Measurements from ENCODE around the gene DENND1B. TPM values are rescaled to one million over a fixed set of nuclear protein-coding genes. Genes with fewer than 3 reads are reported as not detected.
"Not testable (repeated sequence)": the region's sequence is repeated elsewhere in the genome, so short reads cannot be mapped to it uniquely, and the experiment has no call there.

DENND1B gene
- total and polyA plus RNA-seq, 2 donors = 2.6 to 50.8 TPM

DNA sequence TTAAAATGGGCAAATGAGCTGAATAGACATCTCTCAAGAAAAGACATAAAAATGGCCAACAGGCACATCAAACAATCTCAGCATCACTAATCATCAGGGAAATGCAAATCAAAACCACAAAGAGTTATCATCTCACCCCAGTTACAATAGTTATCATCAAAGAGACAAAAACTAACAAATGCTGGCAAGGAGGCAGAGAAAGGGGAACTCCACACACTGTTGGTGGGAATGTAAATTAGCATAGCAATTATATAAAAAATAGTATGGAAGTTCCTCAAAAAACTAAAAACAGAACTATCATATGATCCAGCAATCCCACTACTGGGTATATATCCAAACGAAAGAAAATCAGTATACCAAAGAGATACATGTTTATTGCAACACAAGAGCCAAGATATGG, 68.7 kb downstream of the DENND1B start:
- Histone ChIP-seq H3K36me3 (ENCODE audit: insufficient read depth) (no peaks in the 10 kb centered on the region), H3K4me1 (ENCODE audit: insufficient read depth) (no peaks in the 10 kb centered on the region), H3K4me3 (ENCODE audit: low read depth, low read length) (no peak overlapping the region), H3K27ac (ENCODE audit: low read depth) (no peak overlapping the region)
- WGBS = 94% methylated on average over 1 of the region's 1 CpG
- DNase-seq (ENCODE audit: extremely low spot score) = no peak

DNA sequence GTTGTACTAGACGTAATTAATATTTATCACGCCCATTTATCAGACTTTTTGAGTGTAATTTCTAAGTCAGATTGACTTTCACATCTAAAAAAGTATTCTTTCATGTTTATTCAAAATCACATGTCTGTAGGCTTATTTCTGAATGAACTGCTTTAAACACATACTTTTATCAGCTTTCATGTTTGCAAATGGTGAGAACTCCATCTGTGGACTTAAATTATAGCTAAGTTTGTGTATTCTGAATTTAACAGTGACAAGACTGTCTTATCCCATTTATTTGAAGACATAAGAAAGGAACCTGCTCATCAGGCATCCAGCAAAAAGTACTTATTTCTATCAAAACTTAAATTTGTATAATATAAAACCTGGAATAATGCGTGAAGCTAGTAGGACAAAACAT, 69.3 kb downstream of the DENND1B start:
- H3K4me1 ChIP-seq (ENCODE audit: insufficient read depth) = no peaks in the 10 kb centered on the region
- H3K36me3 ChIP-seq (ENCODE audit: insufficient read depth) = peaks cover 2% of the 10 kb centered on the region
- DNase-seq (ENCODE audit: extremely low spot score) = no peak

DNA sequence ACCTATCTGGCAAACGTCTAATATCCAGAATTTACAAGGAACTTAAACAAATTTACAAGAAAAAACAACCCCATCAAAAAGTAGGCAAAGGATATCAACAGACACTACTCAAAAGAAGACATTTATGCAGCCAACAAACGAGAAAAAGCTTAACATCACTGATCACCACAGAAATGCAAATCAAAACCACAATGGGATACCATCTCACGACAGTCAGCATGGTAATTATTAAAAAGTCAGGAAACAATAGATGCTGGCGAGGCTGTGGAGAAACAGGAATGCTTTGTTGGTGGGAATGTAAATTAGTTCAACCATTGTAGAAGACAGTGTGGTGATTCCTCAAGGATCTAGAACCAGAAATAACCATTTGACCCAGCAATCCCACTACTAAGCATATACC, 74.6 kb downstream of the DENND1B start:
- not testable (repeated sequence) for H3K36me3 ChIP-seq (ENCODE audit: insufficient read depth); H3K4me3 ChIP-seq (ENCODE audit: low read depth, low read length); DNase-seq (ENCODE audit: extremely low spot score); H3K27ac ChIP-seq (ENCODE audit: low read depth); H3K4me1 ChIP-seq (ENCODE audit: insufficient read depth)
- WGBS = 91% methylated on average over 4 of the region's 4 CpGs

More for the DNA sequence above, 69.3 kb downstream of the DENND1B start:
- WGBS = 96% methylated on average over 3 of the region's 3 CpGs
- Histone ChIP-seq H3K27ac (ENCODE audit: low read depth) (no peak overlapping the region), H3K4me3 (ENCODE audit: low read depth, low read length) (no peak overlapping the region)

DNA sequence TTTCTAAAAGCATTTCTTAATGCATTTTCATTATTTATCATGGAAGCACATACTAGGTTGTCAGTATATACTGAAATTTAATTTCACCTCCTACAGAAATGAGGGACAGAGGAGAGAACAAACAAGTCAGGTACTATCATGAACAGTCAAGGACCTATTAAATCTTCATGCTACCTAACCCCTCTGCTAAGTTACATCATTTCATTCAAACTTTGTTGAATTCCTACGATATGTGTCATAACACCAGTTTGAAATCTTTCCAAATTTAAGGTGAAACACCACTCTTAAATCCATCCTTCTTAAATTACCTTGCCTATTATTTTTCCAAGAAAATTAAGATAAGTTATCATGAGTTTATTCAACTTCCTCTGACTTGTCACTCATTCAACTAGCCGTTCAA, 78.9 kb downstream of the DENND1B start:
- DNase-seq (ENCODE audit: extremely low spot score) = no peak
- no peaks in the 10 kb centered on the region for H3K4me1 ChIP-seq (ENCODE audit: insufficient read depth)

DNA sequence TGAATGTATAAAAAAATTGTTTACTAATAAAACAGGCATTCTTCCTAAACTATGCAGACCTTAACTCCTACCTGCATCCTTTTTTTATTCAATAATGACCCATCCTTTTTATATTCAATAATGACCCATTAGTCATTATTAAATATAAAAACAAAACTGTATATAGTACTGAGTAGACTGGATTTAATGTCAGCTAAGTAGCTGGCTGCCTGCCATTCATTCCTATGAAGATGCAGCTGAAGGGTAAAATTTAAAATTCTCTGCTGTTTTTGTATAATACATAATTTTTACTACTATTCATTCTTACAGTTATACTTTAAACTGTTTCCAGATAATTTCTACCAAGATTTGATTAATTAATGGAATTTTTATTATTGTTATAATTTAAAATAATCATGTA, 79.3 kb downstream of the DENND1B start:
- no peak overlapping the region for H3K27ac ChIP-seq (ENCODE audit: low read depth)
- no peak for DNase-seq (ENCODE audit: extremely low spot score)

More for the DNA sequence above, 78.9 kb downstream of the DENND1B start:
- H3K36me3 ChIP-seq (ENCODE audit: insufficient read depth) = peaks cover 2% of the 10 kb centered on the region
- 87% methylated on average over 2 of the region's 2 CpGs for WGBS
- no peak overlapping the region for H3K4me3 ChIP-seq (ENCODE audit: low read depth, low read length)
- no peak overlapping the region for H3K27ac ChIP-seq (ENCODE audit: low read depth)

DNA sequence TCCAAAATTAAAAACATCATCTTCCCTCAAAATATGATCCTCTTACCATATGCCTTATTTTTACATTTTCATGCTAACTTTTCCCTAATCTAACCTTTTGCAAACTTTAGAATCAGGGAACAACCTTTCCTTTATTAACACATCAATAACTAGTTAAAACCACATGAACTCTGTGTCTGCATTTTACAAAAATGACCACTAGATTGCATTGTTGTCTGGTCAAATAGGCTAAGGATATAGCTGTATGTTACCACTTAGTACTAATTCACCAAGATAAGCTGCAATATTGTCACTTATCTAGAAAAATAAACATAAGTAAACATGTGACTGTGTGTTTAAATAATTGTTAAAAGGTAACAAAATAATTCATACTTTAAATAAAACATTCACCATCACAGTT, 82.3 kb downstream of the DENND1B start:
- Histone ChIP-seq H3K4me3 (ENCODE audit: low read depth, low read length) (no peak overlapping the region), H3K36me3 (ENCODE audit: insufficient read depth) (no peaks in the 10 kb centered on the region), H3K27ac (ENCODE audit: low read depth) (no peak overlapping the region), H3K4me1 (ENCODE audit: insufficient read depth) (no peaks in the 10 kb centered on the region)
- DNase-seq (ENCODE audit: extremely low spot score) = no peak

More for the DNA sequence above, 79.3 kb downstream of the DENND1B start:
- Histone ChIP-seq H3K36me3 (ENCODE audit: insufficient read depth) (no peaks in the 10 kb centered on the region), H3K4me3 (ENCODE audit: low read depth, low read length) (no peak overlapping the region), H3K4me1 (ENCODE audit: insufficient read depth) (no peaks in the 10 kb centered on the region)

DNA sequence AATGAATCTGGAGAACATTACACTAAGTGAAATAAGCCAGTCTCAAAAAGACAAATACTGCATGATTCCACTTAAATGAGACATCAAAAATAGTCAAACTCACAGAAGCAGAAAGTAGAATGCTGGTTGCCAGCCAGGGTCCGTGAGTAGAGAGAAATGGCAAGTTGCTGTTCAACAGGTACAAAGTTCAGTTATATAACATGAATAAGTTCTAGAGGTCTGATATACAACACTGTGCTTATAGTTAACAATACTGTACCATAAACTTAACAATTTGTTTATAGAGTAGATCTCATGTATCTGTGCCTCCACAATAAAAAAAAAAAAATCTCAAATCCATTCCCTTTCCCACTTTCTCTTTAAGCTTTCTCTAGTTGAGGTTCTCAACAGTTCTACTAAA, 83.5 kb downstream of the DENND1B start:
- WGBS = 94% methylated on average over 1 of the region's 1 CpG

DNA sequence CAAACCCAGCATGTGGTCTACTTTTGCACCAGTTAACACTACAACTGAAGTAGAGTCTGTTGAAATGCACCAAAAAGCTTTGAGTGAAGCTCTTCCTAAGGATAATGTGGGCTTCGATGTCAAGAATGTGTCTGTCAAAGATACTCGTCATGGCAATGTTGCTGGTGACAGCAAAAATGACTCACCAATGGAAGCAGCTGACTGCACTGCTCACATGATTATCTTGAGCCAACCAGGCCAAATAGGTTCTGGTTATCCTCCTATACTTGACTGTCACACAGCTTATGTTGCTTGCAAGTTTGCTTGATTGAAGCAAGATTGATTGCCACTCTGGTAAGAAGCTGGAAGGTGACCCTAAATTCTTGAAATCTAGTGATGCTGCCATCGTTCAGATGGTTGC, 85.2 kb downstream of the DENND1B start:
- WGBS = 94% methylated on average over 3 of the region's 3 CpGs
- no peak for DNase-seq (ENCODE audit: extremely low spot score)
- H3K4me1 ChIP-seq (ENCODE audit: insufficient read depth) = no peaks in the 10 kb centered on the region
- H3K27ac ChIP-seq (ENCODE audit: low read depth) = no peak overlapping the region
- no peaks in the 10 kb centered on the region for H3K36me3 ChIP-seq (ENCODE audit: insufficient read depth)
- no peak overlapping the region for H3K4me3 ChIP-seq (ENCODE audit: low read depth, low read length)

More for the DNA sequence above, 83.5 kb downstream of the DENND1B start:
- Histone ChIP-seq H3K4me3 (ENCODE audit: low read depth, low read length) (no peak overlapping the region), H3K36me3 (ENCODE audit: insufficient read depth) (no peaks in the 10 kb centered on the region), H3K4me1 (ENCODE audit: insufficient read depth) (no peaks in the 10 kb centered on the region), H3K27ac (ENCODE audit: low read depth) (no peak overlapping the region)
- no peak for DNase-seq (ENCODE audit: extremely low spot score)

DNA sequence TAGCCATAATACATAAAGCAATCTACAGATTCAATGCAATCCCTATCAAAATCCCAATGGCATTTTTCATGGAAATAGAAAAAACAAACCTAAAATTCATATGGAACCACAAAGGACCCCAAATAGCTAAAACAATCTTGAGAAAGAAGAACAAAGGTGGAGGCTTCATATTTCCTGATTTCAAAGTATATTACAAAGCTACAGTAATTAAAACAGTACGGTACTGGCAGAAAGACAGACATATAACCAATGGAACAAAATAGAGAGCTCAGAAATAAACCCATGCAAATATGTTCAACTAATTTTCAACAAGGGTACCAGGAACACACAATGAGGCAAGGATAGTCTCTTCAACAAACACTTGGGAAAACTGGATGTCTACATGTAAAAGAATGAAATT, 87.0 kb downstream of the DENND1B start:
- 100% methylated on average over 1 of the region's 1 CpG for WGBS
- no peak overlapping the region for H3K27ac ChIP-seq (ENCODE audit: low read depth)
- no peak overlapping the region for H3K4me3 ChIP-seq (ENCODE audit: low read depth, low read length)
- no peaks in the 10 kb centered on the region for H3K36me3 ChIP-seq (ENCODE audit: insufficient read depth)
- H3K4me1 ChIP-seq (ENCODE audit: insufficient read depth) = no peaks in the 10 kb centered on the region
- no peak for DNase-seq (ENCODE audit: extremely low spot score)

DNA sequence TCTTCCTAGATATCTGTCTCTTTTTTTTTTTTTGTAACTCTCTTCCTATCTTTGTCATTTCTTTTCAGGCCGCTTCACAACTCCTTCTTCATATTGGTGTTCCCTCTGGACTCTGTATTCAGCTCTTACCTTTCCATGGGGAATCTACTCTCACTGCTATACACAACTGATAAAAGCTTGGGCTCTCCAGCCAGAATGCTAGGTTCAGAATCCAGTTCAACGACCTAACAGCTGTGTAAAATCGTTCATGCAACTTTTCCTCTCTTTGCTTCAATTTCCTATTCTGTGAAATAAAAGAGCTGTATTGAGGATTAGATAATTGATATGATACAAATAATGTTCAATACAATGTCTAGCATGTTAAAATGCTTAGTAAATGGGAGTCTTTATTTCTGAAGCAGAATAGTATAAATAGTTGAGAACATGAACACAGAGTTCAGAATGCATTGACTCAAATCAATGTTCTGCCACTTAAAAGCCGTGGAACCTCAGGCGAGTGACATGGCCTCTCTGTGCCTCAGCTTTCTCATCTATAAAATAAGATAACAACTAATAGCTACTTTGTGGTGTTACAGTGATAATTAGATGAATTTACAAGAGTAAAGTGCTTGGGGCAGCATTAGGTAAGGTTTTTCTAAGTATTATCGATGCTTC, 88.5 kb downstream of the DENND1B start:
- no peak for DNase-seq (ENCODE audit: extremely low spot score)
- H3K4me3 ChIP-seq (ENCODE audit: low read depth, low read length) = no peak overlapping the region
- H3K36me3 ChIP-seq (ENCODE audit: insufficient read depth) = no peaks in the 10 kb centered on the region
- H3K4me1 ChIP-seq (ENCODE audit: insufficient read depth) = no peaks in the 10 kb centered on the region
- H3K27ac ChIP-seq (ENCODE audit: low read depth) = no peak overlapping the region
- 90% methylated on average over 6 of the region's 6 CpGs for WGBS

DNA sequence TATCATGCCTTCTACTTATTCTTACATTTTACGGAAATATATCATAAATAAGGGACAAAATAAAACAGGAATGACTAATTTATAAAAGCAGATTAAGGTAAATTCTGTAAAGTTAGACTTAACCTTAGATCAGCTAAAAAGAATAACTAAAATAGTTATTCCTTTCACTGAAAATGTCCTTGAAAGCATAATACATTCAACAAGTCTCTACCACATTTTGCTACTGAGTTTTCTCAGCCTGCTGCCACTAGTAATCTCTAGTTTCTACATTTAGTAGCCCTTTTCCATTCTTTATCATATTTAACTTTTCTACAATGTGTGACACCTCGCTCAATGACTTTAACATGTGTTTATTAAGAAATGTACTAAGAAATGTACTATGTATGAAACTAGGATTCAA, 89.0 kb downstream of the DENND1B start:
- 78% methylated on average over 2 of the region's 2 CpGs for WGBS
- no peak for DNase-seq (ENCODE audit: extremely low spot score)
- H3K4me3 ChIP-seq (ENCODE audit: low read depth, low read length) = no peak overlapping the region
- no peaks in the 10 kb centered on the region for H3K36me3 ChIP-seq (ENCODE audit: insufficient read depth)
- no peaks in the 10 kb centered on the region for H3K4me1 ChIP-seq (ENCODE audit: insufficient read depth)
- no peak overlapping the region for H3K27ac ChIP-seq (ENCODE audit: low read depth)

DNA sequence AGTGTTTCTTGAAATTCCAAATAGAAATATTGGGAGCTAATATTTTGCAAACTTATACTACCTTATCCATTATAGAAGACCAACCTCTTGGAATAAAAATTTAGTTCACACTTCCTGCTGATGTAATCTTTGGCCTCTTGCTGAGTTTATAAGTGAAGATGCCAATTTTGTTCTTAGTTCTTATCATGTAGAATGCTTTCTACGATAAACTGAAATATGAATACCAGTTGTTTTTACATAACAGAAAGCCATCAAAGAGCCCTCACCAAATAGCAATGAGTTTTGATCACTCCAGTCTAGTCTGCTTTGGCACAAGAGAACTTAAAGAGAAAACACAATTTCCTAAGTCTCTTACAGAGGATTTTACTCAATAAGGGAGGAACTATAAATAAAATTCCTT, 89.5 kb downstream of the DENND1B start:
- H3K36me3 ChIP-seq (ENCODE audit: insufficient read depth) = no peaks in the 10 kb centered on the region
- no peak overlapping the region for H3K4me3 ChIP-seq (ENCODE audit: low read depth, low read length)
- no peaks in the 10 kb centered on the region for H3K4me1 ChIP-seq (ENCODE audit: insufficient read depth)
- WGBS = 22% methylated on average over 1 of the region's 1 CpG
- DNase-seq (ENCODE audit: extremely low spot score) = no peak
- H3K27ac ChIP-seq (ENCODE audit: low read depth) = no peak overlapping the region

DNA sequence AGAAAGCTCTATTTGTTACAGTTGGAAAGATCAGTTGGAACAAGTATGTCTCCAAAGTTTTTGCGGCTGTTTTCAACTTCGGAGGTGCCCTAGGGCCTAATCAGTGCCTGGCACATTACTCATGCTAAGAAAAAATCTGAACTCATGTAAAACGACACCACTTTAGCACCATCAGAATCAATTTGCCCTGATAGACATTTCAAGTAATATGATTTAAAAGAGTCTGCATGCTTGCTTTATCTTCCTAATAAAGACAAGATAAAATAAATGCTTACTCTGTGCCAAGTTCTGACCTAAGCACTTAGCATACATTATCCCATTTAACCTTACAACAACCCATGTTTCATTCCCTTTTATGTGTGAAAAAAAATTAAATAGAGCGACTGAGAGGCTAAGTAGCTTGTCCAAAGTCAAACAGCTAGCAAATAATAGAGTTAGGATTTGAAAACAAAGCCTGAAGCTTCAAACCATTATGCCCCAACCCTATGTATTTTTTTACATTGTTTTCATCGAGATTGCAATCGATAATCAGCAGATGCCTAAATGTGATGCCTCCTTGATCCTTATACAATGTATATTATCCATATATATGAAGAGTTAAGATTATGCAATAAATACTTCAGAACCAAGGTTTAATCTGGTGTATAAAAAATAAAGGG, 91.3 kb downstream of the DENND1B start:
- no peak overlapping the region for H3K27ac ChIP-seq (ENCODE audit: low read depth)

DNA sequence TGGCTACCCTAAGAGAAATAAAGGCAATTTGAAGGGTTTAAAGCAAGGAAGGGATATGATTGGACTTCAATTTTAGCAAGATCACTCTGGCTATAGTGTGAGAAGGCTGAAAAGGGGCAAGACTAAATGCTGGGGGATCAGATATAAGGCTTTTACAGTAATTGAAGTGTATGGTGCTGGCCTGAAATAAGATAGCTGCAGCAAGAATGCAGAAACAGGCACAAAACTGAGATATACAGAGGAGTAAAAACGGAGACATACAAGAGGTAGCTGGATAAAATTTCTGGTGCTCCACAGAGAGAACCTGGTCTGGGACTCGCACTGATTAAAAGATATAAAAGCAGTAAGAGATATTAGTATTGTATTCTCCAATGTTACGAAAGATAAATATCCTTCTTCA, 92.0 kb downstream of the DENND1B start:
- H3K27ac ChIP-seq (ENCODE audit: low read depth) = no peak overlapping the region
- H3K36me3 ChIP-seq (ENCODE audit: insufficient read depth) = no peaks in the 10 kb centered on the region
- 88% methylated on average over 3 of the region's 3 CpGs for WGBS
- no peaks in the 10 kb centered on the region for H3K4me1 ChIP-seq (ENCODE audit: insufficient read depth)
- no peak for DNase-seq (ENCODE audit: extremely low spot score)
- no peak overlapping the region for H3K4me3 ChIP-seq (ENCODE audit: low read depth, low read length)

More for the DNA sequence above, 91.3 kb downstream of the DENND1B start:
- 60% methylated on average over 6 of the region's 6 CpGs for WGBS
- no peaks in the 10 kb centered on the region for H3K4me1 ChIP-seq (ENCODE audit: insufficient read depth)
- no peaks in the 10 kb centered on the region for H3K36me3 ChIP-seq (ENCODE audit: insufficient read depth)
- H3K4me3 ChIP-seq (ENCODE audit: low read depth, low read length) = no peak overlapping the region
- DNase-seq (ENCODE audit: extremely low spot score) = peak; percentile 17
